ENCODE results near the gene CRB3. TPM values are rescaled to one million over a fixed set of nuclear protein-coding genes. Genes with fewer than 3 reads are reported as not detected.

The CRB3 gene
- total and polyA plus RNA-seq, 9 donors = 0.33 to 30.1 (median 1.4) TPM; not detected in 2

GRCh38 chr19:6431891-6432290 lies 32.2 kb upstream of the CRB3 start:
- 89 to 91% (median 91%) methylated on average over 11 of the region's 11 CpGs for WGBS, 3 donors
- intact Hi-C loops (cut with DNase I) = no loop called here

DNA sequence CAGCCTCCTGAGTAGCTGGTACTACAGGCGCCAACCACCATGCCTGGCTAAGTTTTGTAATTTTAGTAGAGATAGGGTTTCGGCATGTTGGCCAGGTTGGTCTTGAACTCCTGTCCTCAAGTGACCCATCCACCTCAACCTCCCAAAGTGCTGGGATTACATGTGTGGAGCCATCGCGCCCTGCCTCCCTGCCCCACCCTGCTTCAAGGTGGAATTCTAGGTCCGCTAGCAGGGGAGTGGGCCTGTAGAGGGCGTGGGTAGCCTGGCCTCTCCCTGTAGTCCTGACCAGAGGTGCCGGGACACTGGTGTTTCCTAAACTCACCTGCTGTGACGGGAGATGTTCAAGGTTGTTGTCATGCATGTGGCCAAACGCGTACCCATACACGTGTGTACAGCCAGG lies 30.9 kb upstream of the CRB3 start:
- DNase-seq = no peak
- no peak overlapping the region for H3K27ac ChIP-seq
- TF ChIP-seq POLR2A (IDR thresholded peaks at IDR 0.05) = no peak
- TF ChIP-seq EP300 (IDR thresholded peaks at IDR 0.05) = no peak
- TF ChIP-seq, protein P1, sequence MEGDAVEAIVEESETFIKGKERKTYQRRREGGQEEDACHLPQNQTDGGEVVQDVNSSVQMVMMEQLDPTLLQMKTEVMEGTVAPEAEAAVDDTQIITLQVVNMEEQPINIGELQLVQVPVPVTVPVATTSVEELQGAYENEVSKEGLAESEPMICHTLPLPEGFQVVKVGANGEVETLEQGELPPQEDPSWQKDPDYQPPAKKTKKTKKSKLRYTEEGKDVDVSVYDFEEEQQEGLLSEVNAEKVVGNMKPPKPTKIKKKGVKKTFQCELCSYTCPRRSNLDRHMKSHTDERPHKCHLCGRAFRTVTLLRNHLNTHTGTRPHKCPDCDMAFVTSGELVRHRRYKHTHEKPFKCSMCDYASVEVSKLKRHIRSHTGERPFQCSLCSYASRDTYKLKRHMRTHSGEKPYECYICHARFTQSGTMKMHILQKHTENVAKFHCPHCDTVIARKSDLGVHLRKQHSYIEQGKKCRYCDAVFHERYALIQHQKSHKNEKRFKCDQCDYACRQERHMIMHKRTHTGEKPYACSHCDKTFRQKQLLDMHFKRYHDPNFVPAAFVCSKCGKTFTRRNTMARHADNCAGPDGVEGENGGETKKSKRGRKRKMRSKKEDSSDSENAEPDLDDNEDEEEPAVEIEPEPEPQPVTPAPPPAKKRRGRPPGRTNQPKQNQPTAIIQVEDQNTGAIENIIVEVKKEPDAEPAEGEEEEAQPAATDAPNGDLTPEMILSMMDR (IDR thresholded peaks at IDR 0.05) = no peak
- H3K9me3 ChIP-seq = no peaks in the 10 kb centered on the region
- 87 to 90% (median 89%) methylated on average over 11 of the region's 11 CpGs for WGBS, 3 donors
- intact Hi-C loops (cut with DNase I) = no loop called here
- no peaks in the 10 kb centered on the region for H3K36me3 ChIP-seq
- no peaks in the 10 kb centered on the region for H3K4me1 ChIP-seq (ENCODE audit: insufficient read depth)
- no peak overlapping the region for H3K4me3 ChIP-seq
- H3K27me3 ChIP-seq = no peaks in the 10 kb centered on the region

More at GRCh38 chr19:6431891-6432290, 32.2 kb upstream of the CRB3 start:
- Histone ChIP-seq H3K4me1 (ENCODE audit: insufficient read depth) (no peaks in the 10 kb centered on the region), H3K4me3 (no peak overlapping the region), H3K27me3 (no peaks in the 10 kb centered on the region), H3K36me3 (no peaks in the 10 kb centered on the region), H3K27ac (no peak overlapping the region), H3K9me3 (no peaks in the 10 kb centered on the region)
- no peak for DNase-seq
- TF ChIP-seq EP300 (IDR thresholded peaks at IDR 0.05) (no peak), POLR2A (IDR thresholded peaks at IDR 0.05) (no peak)
- TF ChIP-seq, protein P1 (IDR thresholded peaks at IDR 0.05) = no peak

DNA sequence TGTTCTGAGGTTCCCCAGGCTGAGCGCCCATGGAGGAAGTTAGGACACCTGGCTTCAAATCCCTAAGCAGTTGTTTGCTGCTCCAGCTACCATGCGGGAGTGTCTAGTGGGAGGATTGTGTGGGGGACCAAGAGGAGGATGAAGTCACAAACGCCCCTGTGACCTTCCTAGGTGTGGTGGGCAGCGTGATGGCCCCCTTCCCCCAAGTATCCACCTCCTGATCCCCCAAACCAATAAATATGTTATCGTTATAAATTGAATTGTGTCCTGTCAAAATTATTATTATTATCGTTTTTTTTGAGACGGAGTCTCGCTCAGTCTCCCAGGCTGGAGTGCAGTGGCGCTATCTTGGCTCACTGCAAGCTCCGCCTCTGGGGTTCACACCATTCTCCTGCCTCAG lies 30.4 kb upstream of the CRB3 start, which contains the start of gene SLC25A41:
Gene SLC25A41, minus strand, starts transcription at position 101 of the 400 bp plus-strand sequence. Its CDS starts 70 bp downstream, at position 31.
- Histone ChIP-seq H3K27me3 (no peaks in the 10 kb centered on the region), H3K9me3 (no peaks in the 10 kb centered on the region), H3K4me3 (no peak within 1 kb of the TSS), H3K27ac (no peak within 1 kb of the TSS), H3K4me1 (ENCODE audit: insufficient read depth) (no peaks in the 10 kb centered on the region), H3K36me3 (no peaks in the 10 kb centered on the region)
- DNase-seq = no peak
- intact Hi-C loops (cut with DNase I) = no loop called here
- TF ChIP-seq EP300 (IDR thresholded peaks at IDR 0.05) (no peak), POLR2A (IDR thresholded peaks at IDR 0.05) (no peak)
- TF ChIP-seq, protein P1 (IDR thresholded peaks at IDR 0.05) = no peak
- WGBS, 3 donors = 87 to 92% (median 91%) methylated on average over 10 of the region's 10 CpGs

DNA sequence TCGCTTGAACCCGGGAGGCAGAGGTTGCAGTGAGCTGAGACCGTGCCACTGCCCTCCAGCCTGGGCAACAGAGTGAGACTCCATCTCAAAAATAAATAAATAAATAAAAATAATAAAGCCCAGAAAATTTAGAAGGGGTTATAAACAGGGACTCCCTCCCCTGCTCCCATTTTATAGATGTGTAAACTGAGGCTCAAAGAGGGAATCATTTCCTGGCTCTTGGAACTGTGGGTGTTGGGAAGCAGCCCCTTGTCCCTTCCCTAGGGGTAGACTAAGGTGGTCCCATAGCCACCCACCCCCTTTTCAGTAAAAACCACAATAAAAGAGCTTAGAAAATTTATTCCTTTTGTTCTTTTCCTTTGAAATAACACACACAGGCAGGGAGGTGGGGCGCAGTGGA lies 24.3 kb upstream of the CRB3 start:
- Histone ChIP-seq H3K36me3 (no peaks in the 10 kb centered on the region), H3K27ac (no peak overlapping the region), H3K9me3 (no peaks in the 10 kb centered on the region), H3K4me3 (no peak overlapping the region), H3K27me3 (no peaks in the 10 kb centered on the region), H3K4me1 (ENCODE audit: insufficient read depth) (no peaks in the 10 kb centered on the region)
- TF ChIP-seq EP300 (IDR thresholded peaks at IDR 0.05) = no peak
- TF ChIP-seq, protein P1 (IDR thresholded peaks at IDR 0.05) = no peak
- TF ChIP-seq POLR2A (IDR thresholded peaks at IDR 0.05) = no peak
- intact Hi-C loops (cut with DNase I) = no loop called here
- no peak for DNase-seq
- WGBS, 3 donors = 84 to 88% (median 87%) methylated on average over 4 of the region's 4 CpGs

All from ovary (tissue), 9 donors.